Vagina (tissue), 2 donors: Measurements from ENCODE around the gene CD8B2.

ENCODE experiments used
- POLR2A ChIP-seq, 2 donors: fragments of 450-650 bp; IDR thresholded peaks; one replicate each; pipeline ENCODE4 v1.6.1; 2017; ENCODE audit warnings: antibody characterized with exemption in 2 of 2, mild to moderate bottlenecking in 2 of 2, moderate library complexity in 2 of 2
- POLR2AphosphoS5 ChIP-seq, 2 donors: sonication (generic); formaldehyde crosslinking; IDR thresholded peaks; one replicate each; pipeline ENCODE4 v1.9.0; 2017; ENCODE audit warnings: antibody characterized with exemption in 2 of 2, mild to moderate bottlenecking in 2 of 2, low read depth in 1 of 2; ENCODE audit not compliant: insufficient read depth in 1 of 2
- TF ChIP-seq, protein P1 (sequence below), 3 experiments: fragments of 450-650 bp in 2 of 3; fragments of 200-600 bp in 1 of 3; sonication (generic) in 1 of 3; IDR thresholded peaks; one replicate each; pipeline ENCODE4 v1.5.1; 2017 to 2019; ENCODE audit warnings: antibody characterized with exemption in 3 of 3, mild to moderate bottlenecking in 2 of 3, moderate library complexity in 2 of 3

DNA sequence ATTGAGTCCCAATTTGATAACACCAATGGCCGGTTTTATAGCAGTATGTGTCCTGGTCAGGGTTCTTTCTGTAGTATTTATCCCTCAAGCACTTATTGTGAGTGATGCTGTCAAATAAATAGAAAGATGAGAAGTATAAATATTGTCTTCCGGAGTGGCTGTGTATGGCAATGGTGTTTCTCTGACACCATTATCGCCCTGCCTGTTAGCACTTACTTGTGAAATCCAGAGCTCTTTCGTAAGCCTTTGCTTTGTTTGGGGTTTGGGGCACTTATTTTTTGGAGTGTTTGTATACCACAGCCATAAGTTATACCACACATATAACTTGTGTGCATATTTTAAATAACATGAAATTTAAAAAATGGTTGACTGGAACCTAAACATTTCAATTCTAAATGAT is 29.3 kb downstream of the CD8B2 start:
- no peak for TF ChIP-seq POLR2A (IDR thresholded peaks at IDR 0.05)
- TF ChIP-seq, protein P1, sequence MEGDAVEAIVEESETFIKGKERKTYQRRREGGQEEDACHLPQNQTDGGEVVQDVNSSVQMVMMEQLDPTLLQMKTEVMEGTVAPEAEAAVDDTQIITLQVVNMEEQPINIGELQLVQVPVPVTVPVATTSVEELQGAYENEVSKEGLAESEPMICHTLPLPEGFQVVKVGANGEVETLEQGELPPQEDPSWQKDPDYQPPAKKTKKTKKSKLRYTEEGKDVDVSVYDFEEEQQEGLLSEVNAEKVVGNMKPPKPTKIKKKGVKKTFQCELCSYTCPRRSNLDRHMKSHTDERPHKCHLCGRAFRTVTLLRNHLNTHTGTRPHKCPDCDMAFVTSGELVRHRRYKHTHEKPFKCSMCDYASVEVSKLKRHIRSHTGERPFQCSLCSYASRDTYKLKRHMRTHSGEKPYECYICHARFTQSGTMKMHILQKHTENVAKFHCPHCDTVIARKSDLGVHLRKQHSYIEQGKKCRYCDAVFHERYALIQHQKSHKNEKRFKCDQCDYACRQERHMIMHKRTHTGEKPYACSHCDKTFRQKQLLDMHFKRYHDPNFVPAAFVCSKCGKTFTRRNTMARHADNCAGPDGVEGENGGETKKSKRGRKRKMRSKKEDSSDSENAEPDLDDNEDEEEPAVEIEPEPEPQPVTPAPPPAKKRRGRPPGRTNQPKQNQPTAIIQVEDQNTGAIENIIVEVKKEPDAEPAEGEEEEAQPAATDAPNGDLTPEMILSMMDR (IDR thresholded peaks at IDR 0.05) = no peak
- TF ChIP-seq POLR2AphosphoS5 (IDR thresholded peaks at IDR 0.05; ENCODE audit: insufficient read depth in 1 of 2, low read depth in 1 of 2) = no peak
